NCI-H446 (cell line): ENCODE results near the gene SYTL4.
"Not testable (repeated sequence)": the region's sequence is repeated elsewhere in the genome, so short reads cannot be mapped to it uniquely, and the experiment has no call there.

ENCODE experiments used
- DNase-seq, 2 experiments: peaks; one replicate each; lab custom pipeline; 2025; lab: John Stamatoyannopoulos, UW

SYTL4 gene

DNA sequence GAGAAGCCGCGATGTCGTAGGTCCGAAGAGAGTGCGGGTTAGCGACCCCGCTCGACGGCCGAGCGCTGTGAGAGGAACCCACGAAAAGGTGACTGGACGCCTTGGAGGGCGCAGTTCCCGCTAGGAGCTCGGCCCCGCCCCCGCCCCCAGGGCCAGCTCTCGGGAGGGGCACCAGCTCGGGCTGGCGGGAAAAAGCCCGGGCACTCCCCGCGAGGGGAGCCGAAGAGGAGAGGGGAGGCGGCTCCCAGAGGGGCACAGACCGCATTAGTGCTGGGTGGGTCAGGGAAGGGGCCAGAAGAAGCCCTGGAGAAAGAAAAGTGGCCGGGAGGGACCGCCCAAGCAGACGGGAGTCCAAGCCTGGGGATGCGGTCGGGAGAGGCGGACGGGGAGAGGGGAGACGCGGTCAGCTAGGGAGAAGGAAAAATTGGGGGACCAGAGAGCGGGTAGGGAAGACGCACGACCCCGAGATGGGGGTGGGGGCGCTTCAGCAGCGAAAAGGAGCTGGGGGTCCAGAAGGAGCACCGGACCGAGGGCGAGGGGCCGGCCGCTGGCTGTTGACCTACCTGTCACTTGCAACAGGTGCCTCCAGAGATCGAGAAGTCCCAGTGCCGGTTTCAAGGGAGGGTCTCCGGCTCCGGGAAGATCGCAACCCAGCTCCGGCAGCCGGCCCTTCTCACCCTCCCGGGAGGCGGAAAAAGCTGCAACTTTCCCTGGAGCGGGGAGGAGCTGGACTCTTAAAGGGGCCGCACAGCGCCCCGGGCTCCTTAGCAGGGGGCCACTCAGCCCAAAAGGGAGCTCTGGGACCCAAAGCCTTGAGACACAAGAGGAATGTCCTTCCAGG is at the start of gene SYTL4:
Gene SYTL4, minus strand, starts transcription at position 681 of the 841 bp plus-strand sequence. CDS start 30,084 bp downstream, outside the sequence.
- DNase-seq = no peak

DNA sequence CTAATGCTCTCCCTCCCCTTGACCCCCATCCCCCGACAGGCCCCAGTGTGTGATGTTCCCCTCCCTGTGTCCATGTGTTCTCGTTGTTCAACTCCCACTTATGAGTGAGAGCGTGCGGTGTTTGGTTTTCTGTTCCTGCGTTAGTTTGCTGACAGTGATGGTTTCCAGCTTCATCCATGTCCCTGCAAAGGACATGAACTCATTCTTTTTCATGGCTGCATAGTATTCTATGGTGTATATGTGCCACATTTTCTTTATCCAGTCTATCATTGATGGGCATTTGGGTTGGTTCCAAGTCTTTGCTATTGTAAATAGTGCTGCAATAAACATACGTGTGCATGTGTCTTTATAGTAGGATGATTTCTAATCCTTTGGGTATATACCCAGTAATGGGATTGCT is 37.5 kb upstream of the SYTL4 start:
- DNase-seq = not testable (repeated sequence)

DNA sequence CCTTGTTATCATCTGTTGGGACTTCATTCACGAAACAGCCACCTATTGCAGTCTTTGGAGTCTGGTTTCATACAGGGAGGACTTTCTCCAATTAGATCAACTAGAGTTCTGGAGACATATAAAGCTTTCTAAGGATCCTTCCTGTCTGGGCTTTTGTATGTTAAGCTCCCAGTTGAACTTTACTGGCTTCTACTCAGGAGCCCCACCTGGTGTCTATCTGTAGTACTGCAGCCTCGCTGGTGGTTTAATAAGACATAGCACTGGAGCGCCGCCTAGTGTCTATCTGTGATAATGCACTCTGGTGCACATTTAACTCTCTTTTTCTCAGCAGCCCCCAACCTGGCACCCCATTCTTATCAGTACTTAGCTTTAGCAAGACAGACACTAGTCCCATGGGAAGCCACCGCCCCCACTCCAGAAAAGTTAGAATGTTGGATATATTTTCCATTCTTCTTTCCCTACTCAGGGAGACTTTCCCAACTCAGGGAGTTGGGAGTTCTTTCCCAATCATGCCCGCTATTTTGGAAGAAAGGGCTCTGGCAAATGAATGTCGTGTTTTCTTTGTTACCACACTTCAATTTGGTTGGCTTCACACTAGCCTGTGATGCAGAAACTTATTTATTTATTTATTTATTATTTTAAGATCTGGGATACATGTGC is 36.9 kb upstream of the SYTL4 start:
- DNase-seq = peak; percentile 8 to 78

DNA sequence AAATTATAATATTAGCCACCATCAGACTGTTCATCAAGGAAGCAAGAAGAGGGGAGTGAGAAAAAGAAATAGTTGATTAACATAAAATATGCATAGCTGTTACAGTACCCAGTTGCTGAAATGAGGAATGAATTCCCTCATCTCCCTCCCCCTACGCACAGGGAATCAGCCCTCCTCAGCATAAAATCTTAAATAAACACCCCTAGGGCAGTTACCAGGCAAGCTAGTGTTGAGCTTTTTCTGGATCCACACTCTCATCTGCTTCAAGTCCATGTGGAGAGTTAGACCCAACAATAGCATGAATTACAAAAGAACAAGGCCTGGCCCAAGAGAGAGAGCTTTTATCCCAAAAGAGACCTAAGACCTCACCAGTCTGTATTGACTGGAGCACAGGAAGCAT is 19.0 kb upstream of the SYTL4 start:
- DNase-seq = no peak

DNA sequence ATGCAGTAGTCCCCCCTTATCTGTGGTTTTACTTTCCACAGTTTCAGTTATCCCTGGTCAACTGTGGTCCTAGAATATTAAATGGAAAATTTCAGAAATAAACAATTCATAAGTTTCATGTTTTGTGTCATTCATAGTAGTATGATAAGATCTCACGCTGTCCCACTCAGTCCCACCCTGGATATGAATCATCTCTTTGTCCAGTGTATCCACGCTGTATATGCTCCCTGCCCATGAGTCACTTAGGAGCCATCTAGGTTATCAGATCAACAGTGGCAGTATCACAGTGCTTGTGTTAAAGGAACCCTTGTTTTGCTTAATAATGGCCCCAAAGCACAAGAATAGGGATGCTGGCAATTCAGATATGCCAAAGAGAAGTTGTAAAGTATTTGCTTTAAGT is 16.2 kb upstream of the SYTL4 start:
- no peak for DNase-seq

DNA sequence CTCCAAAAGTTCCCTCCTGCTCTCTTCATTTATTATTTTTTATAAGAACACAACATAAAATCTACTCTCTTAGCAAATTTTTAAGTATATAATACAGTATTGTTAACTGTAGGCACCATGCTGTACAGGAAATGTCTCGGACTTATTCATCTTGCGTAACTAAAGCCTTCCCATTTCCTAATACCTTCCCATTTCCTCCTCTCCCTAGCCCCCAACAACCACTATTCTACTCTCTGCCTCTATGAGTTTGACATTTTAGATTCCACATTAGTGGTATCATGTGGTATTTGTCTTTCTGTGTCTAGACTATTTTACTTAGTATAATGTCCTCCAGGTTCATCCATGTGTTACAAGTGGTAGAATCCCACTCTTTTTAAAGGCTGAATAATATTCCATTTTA is 15.8 kb upstream of the SYTL4 start:
- no peak for DNase-seq

DNA sequence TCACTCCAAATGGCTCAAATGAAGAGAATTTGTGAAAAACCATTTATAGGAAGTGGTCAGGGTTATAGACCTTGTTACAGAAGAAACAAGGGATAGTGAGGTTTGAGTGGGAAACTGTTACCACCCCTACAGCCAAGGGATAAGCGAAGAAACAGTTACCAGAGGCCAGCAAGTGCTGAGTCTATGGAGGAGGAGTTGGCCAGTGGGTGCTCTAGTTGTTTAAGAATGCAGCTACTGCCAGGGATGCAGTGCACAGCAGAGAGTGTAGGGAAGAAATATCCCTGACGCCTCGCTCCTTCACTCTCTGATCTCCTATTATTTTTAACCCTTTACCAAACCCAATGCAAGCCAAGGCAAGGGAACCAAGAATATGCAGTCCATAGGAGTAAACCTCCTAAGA is 15.2 kb upstream of the SYTL4 start:
- DNase-seq = no peak

DNA sequence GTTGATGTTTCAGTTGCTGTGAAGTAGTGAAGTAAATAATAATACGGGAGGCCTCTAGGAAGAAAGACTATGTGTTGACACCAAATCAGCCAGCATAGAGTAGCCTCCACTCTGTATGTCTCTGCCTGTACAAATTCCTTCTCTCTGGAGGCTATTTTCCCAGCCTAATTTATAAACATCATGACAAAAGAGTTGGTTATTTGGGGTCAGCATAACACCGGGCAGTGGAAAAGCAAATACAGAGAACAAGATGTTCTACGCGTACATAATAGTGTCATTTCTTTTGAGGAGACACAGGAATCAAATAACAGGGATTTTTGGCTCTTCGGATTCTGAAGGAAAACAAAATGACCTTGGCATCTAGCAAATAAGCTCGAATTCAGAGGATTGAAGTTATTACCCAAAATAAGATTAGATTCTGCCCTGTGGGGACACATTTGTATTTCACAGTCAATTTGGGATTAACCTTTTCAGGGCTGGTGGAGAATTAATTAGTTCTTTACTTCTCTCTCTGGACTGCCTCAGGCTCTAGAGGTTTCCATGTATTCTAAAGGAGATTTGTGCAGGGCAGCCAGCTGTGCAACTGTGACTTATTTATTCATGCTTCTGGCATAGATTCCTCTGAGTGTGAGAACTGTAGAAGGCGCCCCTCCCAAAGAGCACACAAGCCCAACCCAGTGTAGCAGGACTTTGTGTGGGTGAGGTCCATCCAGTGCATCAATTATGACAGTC is 14.1 kb upstream of the SYTL4 start:
- DNase-seq = no peak

DNA sequence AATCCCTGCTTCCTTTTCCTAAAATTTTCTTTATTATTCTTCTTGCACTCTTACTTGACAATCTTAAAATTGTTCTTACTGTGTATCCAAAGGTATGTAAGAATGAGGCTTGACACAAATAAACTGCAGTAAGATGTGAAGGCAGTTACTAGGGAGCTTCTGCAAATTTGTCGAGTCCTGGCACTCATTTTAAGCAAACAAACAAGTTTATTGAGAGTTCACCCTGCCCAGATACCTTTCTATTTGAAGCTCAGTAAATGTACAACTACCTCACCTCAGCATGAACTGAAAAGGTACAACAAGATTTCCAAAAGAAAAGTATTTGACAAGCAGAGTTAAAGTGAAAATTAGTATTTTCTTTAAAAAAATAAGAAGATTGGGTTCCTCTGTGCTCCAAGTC is 13.3 kb upstream of the SYTL4 start:
- DNase-seq = no peak

DNA sequence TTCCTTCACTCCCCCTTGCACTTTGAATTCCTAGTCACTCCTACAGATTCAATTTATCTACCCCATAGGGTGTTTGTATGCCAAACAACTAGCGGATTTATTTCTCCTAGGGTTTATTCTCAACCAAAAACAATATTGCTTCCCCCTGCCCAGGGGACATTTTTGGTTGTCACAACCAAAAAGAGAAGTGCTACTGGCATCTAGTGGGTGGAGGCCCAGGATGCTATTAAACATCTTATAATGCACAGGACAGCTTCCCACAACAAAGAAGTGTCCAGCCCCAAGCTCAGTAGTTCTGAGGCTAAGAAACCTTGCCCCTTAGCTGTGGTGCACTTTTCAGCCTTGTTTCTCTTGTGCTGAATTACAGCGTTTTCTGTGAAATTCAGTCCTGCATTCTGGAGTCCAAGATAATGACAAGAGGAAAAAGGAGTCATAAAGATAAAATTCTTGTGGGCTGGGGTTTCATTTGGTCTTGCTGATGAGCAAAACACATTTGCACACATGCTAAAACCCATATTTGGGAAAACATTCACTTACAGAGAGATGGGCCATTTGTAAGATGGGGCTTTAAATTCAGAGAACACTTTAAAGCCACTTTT is 11.2 kb upstream of the SYTL4 start:
- DNase-seq = no peak

DNA sequence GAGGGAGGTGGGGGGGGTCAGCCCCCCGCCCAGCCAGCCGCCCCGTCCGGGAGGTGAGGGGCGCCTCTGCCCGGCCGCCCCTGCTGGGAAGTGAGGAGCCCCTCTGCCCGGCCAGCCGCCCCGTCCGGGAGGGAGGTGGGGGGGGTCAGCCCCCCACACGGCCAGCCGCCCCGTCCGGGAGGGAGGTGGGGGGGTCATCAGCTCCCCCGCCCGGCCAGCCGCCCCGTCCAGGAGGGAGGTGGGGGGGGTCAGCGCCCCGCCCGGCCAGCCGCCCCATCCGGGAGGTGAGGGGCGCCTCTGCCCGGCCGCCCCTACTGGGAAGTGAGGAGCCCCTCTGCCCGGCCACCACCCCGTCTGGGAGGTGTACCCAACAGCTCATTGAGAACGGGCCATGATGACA is 7.9 kb downstream of the SYTL4 start:
- not testable (repeated sequence) for DNase-seq

DNA sequence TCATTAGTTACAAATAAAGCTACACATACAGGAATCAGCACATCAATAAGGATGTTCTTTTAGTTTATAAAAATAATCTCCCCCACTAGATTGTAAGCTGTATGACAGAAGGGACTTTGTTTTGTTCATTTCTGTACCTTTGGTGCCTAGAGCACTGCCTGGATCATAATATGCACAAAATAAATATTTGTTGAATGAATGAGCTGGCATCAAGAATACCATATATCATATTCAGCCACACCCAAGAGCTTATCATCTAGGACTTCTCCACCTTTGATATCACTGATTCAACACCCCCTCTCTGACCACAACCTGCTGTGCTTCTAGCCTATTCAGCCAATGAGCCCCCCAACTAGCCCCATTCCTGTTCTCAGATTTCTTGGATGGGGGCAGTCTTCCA is 10.6 kb downstream of the SYTL4 start:
- no peak for DNase-seq

DNA sequence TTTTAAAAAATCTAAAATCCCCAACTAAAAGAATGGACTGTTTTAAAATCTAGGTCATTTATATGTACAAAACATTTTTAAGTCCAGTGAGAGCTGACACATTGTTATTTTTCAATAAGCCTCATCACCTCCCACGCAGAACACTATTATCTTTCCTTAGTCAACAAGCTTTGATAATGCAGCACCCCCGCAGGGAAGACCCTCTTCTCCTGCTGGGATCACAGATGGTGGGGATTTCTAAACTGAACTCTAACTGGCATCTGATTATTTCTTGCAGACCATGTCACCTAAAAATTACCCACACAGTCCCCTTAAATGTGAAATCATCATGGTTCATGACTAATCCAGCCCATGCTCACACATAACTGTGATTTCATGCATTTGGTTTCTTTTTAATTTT is 11.6 kb downstream of the SYTL4 start:
- DNase-seq = no peak

DNA sequence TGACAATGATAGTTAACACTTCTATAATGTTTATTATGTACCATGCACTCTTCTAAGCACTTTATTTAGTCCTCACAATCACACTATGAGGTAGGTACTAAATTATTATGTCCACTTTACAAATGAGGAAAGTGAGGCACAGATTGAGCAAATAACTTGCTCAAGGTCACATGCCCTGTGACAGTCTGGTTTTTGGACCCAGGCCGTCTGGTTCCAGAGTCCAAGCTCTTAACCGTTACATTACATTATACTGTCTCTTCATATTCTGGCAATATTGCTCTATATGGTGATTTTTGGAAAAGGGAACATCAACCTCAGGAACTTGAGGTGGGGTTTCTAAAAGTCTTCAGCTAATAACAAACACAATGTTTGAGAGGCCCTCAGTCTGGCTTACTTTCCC is 12.8 kb downstream of the SYTL4 start:
- no peak for DNase-seq

DNA sequence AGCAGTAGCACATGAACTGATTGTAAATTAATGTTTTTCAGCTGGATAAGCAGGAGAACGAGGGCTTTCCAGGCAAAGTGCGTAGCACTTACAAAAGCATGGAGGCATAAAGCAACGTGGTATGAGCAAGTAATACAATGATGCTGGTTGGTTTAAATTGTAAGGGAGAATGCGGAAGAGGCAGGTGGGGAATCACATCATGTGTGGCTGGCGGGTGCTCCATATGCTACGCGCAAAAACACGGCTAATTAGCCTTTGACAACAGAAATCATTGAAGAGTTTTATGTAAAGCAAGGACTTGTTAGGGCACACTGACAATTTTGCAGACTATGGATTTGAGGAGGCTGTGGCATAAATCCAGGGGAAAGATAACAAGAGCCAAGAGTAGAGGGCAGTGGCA is 14.6 kb downstream of the SYTL4 start:
- DNase-seq = peak in 1 of 2 experiments; percentile 3

DNA sequence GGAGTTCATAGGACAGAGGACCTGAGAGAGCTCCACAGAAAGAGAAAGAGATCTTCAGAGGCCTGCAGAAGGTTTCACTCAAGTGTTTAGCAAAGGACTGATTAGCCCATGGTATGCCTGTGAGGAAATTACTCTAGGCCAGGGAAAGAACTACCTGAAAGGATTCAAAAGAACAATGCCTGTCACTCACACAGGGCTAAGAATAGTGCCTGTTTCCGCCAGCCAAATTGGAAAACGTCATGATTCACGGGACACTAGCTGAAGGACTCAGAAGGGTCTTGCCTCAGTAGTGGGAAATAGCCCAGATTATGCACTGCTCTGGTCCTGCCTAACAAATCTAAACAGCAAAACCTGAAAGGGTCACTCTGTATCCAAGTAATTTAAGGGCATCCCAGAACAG is 21.1 kb downstream of the SYTL4 start:
- DNase-seq = no peak

DNA sequence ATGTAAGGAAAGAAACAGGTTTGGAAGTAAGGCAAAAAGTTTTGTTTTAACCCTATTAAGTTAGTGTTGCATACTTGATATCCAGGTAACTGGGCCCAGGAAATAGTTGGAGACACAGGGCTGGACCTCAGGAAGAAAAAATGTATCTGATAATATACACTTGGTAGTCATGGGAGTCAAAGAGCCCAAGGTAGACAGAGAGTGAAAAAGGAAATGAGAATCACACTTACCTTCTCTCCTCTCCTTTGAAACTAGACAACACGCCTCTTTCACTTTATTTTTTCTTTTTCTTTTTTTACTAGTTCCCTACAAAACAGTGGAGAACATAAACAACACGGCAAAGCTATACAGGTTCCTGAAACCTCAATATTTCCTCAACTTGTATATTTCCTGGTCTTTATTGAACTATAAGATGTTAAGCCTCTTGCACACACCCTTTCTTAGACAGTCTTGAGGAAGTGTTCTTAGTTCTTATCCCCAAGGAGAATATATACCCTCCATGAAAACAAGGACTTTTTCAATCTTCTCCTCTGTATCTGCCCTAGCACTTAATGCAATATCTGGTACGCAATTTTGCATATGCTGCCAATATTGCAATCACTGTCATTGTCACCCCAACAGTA is 27.2 kb downstream of the SYTL4 start:
- no peak for DNase-seq

DNA sequence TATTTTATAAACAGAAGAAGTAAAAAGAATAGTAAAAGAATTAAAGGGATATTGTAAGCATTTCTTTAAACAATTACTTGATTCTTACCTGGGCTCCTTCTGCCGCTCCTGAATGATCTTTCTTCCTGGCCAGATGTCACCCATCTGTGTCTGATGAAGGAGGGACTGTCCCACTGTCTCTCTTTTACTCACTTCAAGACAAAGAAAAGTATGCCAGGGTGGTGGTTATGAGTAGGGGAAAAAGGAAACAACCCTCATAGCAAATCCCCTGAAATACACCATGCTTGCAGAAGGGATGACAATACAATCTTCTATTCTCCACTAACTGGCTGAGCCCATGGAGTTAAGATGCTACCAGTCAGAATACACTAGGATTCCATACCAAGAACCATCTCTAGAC is 31.1 kb downstream of the SYTL4 start:
- DNase-seq = no peak

DNA sequence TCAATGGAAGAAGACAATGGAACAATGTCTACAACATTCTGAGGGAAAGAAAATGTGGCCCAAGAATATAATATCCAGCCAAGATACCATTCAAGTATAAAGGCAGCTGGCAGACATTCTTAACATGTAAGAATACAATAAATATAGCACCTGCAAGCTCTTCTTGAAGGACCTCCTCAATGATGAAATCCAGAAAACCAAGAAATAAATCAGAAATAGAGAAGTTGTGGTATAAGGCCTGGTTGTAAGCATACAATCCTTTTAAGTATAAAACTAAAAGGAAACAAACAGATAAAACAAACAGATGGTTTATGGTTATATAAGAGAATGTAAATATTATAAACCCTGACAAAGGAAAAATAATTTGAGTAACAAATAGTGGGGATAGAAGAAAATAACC is 33.4 kb downstream of the SYTL4 start:
- DNase-seq = no peak

DNA sequence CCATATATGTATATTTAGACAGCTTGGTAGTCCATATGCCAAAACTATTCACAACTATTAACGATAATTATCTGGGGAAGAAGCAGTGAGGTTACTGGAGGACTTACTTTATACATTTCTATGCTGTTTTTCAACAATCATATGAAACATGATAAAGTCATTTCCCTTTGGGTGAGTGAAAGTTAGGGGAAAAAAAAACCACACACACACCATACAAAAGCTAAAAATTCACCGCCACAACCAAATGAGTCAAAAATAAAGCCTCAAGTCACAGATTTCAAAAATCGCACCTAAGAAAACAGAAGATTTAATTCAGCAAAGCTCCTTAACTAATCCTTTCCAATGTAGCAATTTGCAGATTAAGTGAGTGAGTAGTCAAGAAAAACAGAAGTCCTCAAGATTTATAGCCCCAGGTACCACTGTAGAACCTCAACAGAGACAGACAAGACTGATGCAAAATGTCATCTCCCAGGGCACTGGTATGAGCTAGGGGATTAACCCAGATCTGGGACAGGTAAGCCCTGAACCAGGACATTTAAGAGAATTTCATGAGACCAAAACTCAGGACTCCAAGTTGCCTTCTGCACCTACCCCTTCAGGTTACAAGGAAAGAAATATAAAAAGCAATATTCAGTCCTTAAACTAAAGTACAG is 35.1 kb downstream of the SYTL4 start:
- DNase-seq = no peak

DNA sequence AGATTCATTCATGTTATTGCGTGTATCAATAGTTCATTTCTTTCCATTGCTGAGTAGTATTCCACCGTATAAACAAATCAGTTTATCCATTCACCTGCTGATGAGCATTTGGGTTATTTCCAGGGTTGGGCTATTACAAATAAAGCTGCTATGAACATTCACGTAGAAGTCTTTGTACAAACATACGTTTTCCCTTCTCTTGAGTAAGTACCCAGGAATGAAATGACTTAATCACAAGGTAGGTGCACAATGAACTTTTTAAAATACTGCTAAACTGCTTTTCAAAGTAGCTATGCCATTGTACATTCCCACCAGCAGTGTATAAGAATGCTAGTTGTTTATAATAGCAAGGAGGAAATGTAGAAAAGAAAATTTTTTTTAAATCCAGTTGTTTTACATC is 35.9 kb downstream of the SYTL4 start:
- DNase-seq = no peak

DNA sequence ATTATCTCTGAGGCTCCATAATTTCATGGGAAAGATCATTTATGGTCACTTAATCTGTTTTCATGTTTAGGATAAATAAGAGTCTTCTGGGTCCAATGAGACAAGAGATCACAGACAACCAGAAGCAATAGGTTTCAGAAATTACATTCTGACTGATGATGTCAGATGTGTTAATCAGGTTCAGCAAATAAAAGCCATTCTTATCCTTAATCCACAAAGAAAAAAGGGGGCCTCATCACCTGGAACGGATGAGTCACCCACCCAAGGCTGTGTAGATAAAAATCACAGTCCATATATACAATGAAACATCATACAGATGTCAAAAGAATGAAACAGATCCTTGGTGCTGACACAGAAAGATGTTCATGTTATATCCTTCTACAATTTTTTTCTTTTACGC is 36.6 kb downstream of the SYTL4 start:
- no peak for DNase-seq
